ENCODE results near the gene MEGF6. TPM values are rescaled to one million over a fixed set of nuclear protein-coding genes. Genes with fewer than 3 reads are reported as not detected.

Gene MEGF6
- total and polyA plus RNA-seq, 7 donors: 0.67 to 5.5 (median 3.7) TPM

DNA sequence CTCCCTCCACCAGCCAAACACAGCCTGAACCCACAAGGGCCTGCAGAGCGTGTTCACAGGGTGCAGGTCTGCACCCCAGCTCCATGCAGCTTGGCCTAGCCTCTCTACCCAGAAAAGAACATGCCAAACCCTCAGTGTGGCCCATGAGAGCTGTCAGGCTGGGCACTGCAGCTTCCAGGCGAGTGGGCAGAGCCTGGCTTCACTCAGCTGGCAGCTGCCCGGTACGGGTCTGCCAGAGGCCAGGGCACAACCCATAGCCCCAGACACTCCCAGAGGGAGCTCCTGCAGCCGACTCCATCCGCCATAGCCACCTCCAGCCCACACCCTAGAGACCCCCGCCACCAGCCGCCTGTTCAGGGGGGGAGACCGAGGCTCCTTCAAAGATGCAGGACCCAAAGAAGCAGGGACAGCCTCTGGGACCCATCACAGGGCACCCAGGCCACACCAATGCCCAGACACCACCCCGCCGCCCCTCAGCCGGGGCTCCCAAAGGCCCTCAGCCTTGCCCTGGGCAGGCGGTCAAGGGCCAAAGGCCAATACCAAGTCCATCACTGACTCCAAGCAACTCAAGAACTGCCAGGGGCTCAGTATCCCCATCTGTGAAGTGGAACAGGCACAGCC is 42.4 kb downstream of the MEGF6 start:
- intact Hi-C loops (cut with DNase I): loop anchor here in 1 of 2 donors (5.0 kb wide), 1 partner anchor 77 kb away; no protein-coding TSS in a partner anchor

DNA sequence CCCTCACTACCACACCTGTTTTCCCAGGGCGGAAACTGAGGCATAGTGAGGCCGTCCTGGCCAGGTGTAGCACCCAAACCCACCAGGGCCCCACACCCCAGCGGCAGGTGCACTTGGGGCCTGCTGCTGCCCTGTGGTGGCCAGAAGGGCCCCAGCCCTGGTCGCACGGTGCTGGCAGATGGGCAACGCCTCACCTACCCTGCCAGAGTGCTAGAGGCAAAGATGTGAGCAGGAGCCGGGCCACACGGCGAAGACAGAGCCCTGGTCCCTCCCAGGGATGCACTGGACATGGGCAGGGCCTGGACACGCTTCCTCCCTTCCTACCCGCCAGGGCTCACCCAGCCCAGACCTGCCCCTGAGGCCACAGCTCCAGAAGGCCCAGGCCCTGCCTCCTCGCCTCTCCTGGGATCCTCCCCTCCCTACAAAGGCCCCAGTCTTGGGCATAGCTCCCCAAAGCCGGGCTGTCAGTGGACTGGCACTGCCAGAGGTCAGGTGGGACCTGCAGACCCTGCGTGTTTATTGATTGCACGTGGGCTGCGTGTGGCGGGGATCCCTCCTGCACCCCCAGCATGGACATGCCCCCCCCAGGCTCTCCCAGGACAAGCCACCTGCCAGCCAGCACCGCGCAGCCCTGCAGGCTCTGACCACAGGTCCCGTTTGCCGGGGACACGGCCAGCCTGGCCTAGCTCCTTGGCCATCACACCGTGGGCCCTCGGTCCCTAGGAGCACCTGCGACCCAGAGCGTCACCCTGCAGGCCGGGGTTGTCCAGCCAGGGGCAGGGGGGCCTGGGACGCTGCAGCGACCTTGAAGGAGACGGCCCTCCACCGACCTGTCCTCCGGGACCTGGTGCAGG is 44.1 kb downstream of the MEGF6 start:
- Histone ChIP-seq H3K27me3 (ENCODE audit: insufficient read depth in 3 of 3, low read length in 2 of 3) (peaks cover 0 to 5% (median 0%) of the 10 kb centered on the region in 3 donors), H3K36me3 (ENCODE audit: insufficient read depth in 1 of 2, low read depth in 1 of 2) (no peaks in the 10 kb centered on the region), H3K9me3 (no peaks in the 10 kb centered on the region), H3K4me1 (no peaks in the 10 kb centered on the region), H3K4me3 (no peak overlapping the region), H3K27ac (no peak overlapping the region)
- WGBS, 3 donors: 91 to 95% (median 95%) methylated on average over 32 of the region's 32 CpGs
- DNase-seq (no peak), ATAC-seq (no peak)
- intact Hi-C loops (cut with DNase I): loop anchor here in 1 of 2 donors (5.0 kb wide), 1 partner anchor 75 kb away; no protein-coding TSS in a partner anchor
- TF ChIP-seq, protein P1, sequence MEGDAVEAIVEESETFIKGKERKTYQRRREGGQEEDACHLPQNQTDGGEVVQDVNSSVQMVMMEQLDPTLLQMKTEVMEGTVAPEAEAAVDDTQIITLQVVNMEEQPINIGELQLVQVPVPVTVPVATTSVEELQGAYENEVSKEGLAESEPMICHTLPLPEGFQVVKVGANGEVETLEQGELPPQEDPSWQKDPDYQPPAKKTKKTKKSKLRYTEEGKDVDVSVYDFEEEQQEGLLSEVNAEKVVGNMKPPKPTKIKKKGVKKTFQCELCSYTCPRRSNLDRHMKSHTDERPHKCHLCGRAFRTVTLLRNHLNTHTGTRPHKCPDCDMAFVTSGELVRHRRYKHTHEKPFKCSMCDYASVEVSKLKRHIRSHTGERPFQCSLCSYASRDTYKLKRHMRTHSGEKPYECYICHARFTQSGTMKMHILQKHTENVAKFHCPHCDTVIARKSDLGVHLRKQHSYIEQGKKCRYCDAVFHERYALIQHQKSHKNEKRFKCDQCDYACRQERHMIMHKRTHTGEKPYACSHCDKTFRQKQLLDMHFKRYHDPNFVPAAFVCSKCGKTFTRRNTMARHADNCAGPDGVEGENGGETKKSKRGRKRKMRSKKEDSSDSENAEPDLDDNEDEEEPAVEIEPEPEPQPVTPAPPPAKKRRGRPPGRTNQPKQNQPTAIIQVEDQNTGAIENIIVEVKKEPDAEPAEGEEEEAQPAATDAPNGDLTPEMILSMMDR (IDR thresholded peaks at IDR 0.05): no peak

More for the DNA sequence above, 42.4 kb downstream of the MEGF6 start:
- ATAC-seq (no peak), DNase-seq (no peak)
- WGBS, 3 donors: 72 to 82% (median 73%) methylated on average over 12 to 13 of the region's 13 CpGs
- H3K9me3 ChIP-seq: no peaks in the 10 kb centered on the region
- no peaks in the 10 kb centered on the region for H3K4me1 ChIP-seq
- no peak overlapping the region for H3K27ac ChIP-seq
- H3K36me3 ChIP-seq (ENCODE audit: insufficient read depth in 1 of 2, low read depth in 1 of 2): no peaks in the 10 kb centered on the region
- TF ChIP-seq, protein P1 (IDR thresholded peaks at IDR 0.05): no peak
- peaks cover 0 to 5% (median 0%) of the 10 kb centered on the region in 3 donors for H3K27me3 ChIP-seq (ENCODE audit: insufficient read depth in 3 of 3, low read length in 2 of 3)
- H3K4me3 ChIP-seq: no peak overlapping the region

DNA sequence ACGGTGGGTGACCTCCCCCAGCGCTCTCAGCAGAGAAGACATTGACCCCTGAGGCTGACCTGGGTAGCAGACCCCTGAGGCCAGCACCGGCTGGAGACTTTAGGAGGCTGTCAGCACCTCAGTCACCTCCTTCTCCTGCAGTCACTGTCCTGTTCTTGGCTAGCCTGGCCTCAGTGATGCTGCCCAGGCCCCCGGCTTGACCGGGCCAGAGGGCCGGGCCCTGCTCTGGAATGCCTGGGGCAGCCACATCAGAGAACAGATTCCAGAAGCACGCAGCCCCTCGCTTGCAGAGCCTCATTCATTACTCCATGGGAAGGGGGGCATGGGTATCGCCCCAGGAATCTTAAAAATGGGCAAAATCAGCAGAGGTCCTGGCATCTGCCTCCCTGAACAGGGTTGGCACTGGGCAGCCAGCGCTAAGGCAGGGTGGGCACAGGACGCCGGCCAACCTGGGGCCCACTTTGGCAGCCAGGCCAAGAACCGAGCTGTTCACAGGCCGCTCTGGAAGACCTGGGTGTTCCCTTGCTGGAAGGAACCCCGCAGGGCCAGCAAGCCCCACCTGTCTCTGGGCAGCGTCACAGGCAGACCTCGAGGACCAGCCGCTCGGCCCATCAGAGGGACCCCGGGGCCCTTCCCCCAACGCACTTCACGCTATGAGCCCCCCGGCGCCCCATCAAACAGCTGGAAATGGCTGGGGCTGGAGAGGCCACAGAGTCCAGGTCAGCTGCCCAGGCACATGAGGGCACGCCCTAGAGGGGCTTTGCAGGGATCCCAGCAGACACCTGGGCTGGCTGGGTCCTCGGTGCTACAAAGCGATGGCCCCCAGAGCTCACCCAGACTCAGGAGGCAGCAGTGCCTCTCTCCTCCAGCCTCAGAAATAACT is 45.1 kb downstream of the MEGF6 start:
- intact Hi-C loops (cut with DNase I): loop anchor here in 1 of 2 donors (5.0 kb wide), 1 partner anchor 74 kb away; no protein-coding TSS in a partner anchor
- 79 to 92% (median 84%) methylated on average over 27 of the region's 27 CpGs for WGBS, 3 donors

More for the DNA sequence above, 45.1 kb downstream of the MEGF6 start:
- Histone ChIP-seq H3K9me3 (no peaks in the 10 kb centered on the region), H3K4me3 (no peak overlapping the region), H3K27ac (no peak overlapping the region), H3K27me3 (ENCODE audit: insufficient read depth in 3 of 3, low read length in 2 of 3) (peaks cover 0 to 5% (median 0%) of the 10 kb centered on the region in 3 donors), H3K36me3 (ENCODE audit: insufficient read depth in 1 of 2, low read depth in 1 of 2) (no peaks in the 10 kb centered on the region), H3K4me1 (no peaks in the 10 kb centered on the region)
- DNase-seq: no peak
- no peak for ATAC-seq
- TF ChIP-seq, protein P1 (IDR thresholded peaks at IDR 0.05): no peak
